GM13977 (cell line): ENCODE measurements around the gene THSD7B.
"Not testable (repeated sequence)": the region's sequence is repeated elsewhere in the genome, so short reads cannot be mapped to it uniquely, and the experiment has no call there.

Experiments
- DNase-seq: peaks from one replicate; pipeline ENCODE4 v3.0.0; 2012; ENCODE audit warnings: low spot score
- in situ Hi-C: fragments of 300-500 bp; cut with MboI; formaldehyde crosslinking; loops from one replicate; pipeline ENCODE4 v1.12.0; 2022; ENCODE audit warnings: low sequenced_read_pairs, low pct_unique_long_range_greater_than_20kb, mixed read lengths, inconsistent platforms; ENCODE audit not compliant: unreplicated experiment
- TF ChIP-seq, protein P1 (sequence below): IDR thresholded peaks from 2 replicates; pipeline ENCODE4 v1.5.1; 2012; ENCODE audit warnings: mild to moderate bottlenecking, control low read depth; ENCODE audit not compliant: insufficient read depth; ENCODE audit errors: extremely low read depth, missing control alignments

The THSD7B gene

DNA sequence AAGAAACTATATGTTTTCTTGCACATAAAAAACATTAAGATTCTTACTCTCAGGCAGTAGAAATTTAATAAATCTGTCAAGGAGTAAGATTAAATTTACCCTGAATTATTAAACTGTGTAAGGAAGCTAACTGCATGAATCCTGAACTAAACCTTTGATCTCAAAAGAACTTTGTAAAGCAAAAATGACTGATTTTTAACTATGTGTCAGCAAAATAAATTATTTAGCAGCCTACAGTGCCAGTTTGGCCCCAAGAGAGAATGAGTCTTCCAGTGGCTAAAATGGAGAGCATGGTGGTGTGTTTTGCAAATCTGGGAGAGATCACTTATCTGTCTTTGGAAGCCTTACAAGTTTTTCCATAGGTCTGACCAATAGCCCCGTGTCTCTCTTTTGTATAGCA is 190.7 kb downstream of the THSD7B start:
- TF ChIP-seq, protein P1, sequence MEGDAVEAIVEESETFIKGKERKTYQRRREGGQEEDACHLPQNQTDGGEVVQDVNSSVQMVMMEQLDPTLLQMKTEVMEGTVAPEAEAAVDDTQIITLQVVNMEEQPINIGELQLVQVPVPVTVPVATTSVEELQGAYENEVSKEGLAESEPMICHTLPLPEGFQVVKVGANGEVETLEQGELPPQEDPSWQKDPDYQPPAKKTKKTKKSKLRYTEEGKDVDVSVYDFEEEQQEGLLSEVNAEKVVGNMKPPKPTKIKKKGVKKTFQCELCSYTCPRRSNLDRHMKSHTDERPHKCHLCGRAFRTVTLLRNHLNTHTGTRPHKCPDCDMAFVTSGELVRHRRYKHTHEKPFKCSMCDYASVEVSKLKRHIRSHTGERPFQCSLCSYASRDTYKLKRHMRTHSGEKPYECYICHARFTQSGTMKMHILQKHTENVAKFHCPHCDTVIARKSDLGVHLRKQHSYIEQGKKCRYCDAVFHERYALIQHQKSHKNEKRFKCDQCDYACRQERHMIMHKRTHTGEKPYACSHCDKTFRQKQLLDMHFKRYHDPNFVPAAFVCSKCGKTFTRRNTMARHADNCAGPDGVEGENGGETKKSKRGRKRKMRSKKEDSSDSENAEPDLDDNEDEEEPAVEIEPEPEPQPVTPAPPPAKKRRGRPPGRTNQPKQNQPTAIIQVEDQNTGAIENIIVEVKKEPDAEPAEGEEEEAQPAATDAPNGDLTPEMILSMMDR: no peak
- in situ Hi-C loops: no loop called here
- DNase-seq: no peak

DNA sequence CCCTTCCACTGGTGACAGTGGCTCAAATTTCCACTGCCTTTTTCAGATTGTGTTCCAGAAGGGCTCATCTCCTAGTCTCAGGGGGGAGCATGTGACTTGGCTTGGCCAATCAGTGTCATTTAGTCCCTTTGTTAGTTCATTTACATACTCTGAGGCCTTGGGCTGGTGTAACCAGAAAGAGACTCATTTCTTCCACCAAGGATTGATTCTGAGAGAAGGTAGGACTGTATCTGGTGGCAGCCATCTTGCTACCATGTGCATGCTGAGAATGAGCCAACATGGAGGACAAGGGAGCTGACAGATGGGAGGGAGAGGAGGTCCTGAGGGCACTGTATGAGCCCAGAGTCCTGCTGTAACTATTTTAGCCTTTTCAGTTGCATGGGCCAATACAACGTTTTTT is 191.7 kb downstream of the THSD7B start:
- in situ Hi-C loops: no loop called here
- no peak for DNase-seq
- TF ChIP-seq, protein P1: no peak

GRCh38 chr2:136962105-136962725 is 196.9 kb downstream of the THSD7B start:
- DNase-seq: no peak
- in situ Hi-C loops: no loop called here

GRCh38 chr2:136966485-136966884 is 201.1 kb downstream of the THSD7B start:
- TF ChIP-seq, protein P1: no peak
- no peak for DNase-seq
- in situ Hi-C loops: no loop called here

More at GRCh38 chr2:136962105-136962725, 196.9 kb downstream of the THSD7B start:
- TF ChIP-seq, protein P1: no peak

- in situ Hi-C loops: no loop called here
- DNase-seq: no peak
- TF ChIP-seq, protein P1: no peak
Observed at GRCh38 chr2:136980303-136980702, 215.0 kb downstream of the THSD7B start.

DNA sequence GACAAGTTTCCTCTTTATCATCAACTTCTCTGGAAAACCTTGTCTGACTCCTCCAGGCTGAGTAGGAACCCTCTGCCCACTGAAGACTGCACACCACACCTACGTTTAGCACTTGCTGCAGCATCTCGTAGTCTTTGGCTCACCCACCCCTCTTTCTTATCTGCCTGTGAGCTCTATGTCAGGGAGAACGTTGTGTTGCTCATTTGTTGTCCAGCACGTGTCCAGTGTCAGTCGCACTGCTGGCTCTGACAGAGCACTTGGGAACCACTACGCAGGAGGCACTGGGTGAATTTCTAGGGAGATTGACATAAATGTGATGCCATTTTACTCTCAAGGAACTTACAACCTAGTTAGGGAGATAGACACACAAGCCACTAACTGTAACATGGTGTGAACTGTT is 216.3 kb downstream of the THSD7B start:
- in situ Hi-C loops, DNase-seq: not testable (repeated sequence)

GRCh38 chr2:136985044-136985443 is 219.7 kb downstream of the THSD7B start:
- no peak for DNase-seq
- in situ Hi-C loops: no loop called here
- TF ChIP-seq, protein P1: no peak
